Immature natural killer cell (primary cell): ENCODE results near the gene CEND1. TPM values are rescaled to one million over a fixed set of nuclear protein-coding genes. Genes with fewer than 3 reads are reported as not detected.

ENCODE experiments used
- DNase-seq, 3 donors: peaks; one replicate each; pipeline ENCODE4 v3.0.0; 2022; ENCODE audit warnings: mixed read lengths in 1 of 3
- H3K27ac Mint-ChIP-seq, 6 donors: one replicate each; pipeline ENCODE4 v1.8.0; 2020; ENCODE audit warnings: mixed read lengths in 6 of 6, mild to moderate bottlenecking in 5 of 6, inconsistent platforms in 4 of 6, moderate library complexity in 3 of 6
- H3K27me3 Mint-ChIP-seq, 3 donors: one replicate each; pipeline ENCODE4 v1.8.0; 2020 to 2021; ENCODE audit warnings: low read depth in 3 of 3, mild to moderate bottlenecking in 3 of 3, mixed read lengths in 3 of 3, moderate library complexity in 3 of 3, inconsistent platforms in 1 of 3
- H3K36me3 Mint-ChIP-seq, 3 donors: one replicate each; pipeline ENCODE4 v1.8.0; 2020; ENCODE audit warnings: mixed read lengths in 3 of 3, inconsistent platforms in 2 of 3, mild to moderate bottlenecking in 2 of 3
- H3K4me1 Mint-ChIP-seq, 2 donors: one replicate each; pipeline ENCODE4 v1.8.0; 2020; ENCODE audit warnings: inconsistent platforms in 2 of 2, mild to moderate bottlenecking in 2 of 2, mixed read lengths in 2 of 2, moderate library complexity in 1 of 2
- H3K4me3 Mint-ChIP-seq, 5 donors: one replicate each; pipeline ENCODE4 v1.8.0; 2020; ENCODE audit warnings: mild to moderate bottlenecking in 5 of 5, mixed read lengths in 5 of 5, inconsistent platforms in 3 of 5, moderate library complexity in 3 of 5
- H3K9me3 Mint-ChIP-seq, 6 donors: one replicate each; pipeline ENCODE4 v1.8.0; 2020; ENCODE audit warnings: mild to moderate bottlenecking in 6 of 6, mixed read lengths in 6 of 6, inconsistent platforms in 4 of 6, moderate library complexity in 3 of 6
- polyA plus RNA-seq, 3 donors: library from polyadenylated mRNA; unstranded; fragments of 300-500 nt; fragmentation: Illumina TruSeq; gene quantifications; one replicate each; pipeline ENCODE4 v1.2.3, GENCODE V29; 2021

The CEND1 gene
- polyA plus RNA-seq, 3 donors from 2014 or later, result not detected

GRCh38 chr11:813072-813455 is 23.2 kb upstream of the CEND1 start:
- no peaks in the 10 kb centered on the region for H3K36me3 Mint-ChIP-seq
- H3K4me1 Mint-ChIP-seq, result peaks cover 30 to 32% of the 10 kb centered on the region in 2 donors
- H3K27ac Mint-ChIP-seq, result no peak overlapping the region
- H3K9me3 Mint-ChIP-seq, result no peaks in the 10 kb centered on the region
- peaks cover 5 to 19% (median 9%) of the 10 kb centered on the region in 3 donors for H3K27me3 Mint-ChIP-seq
- H3K4me3 Mint-ChIP-seq, result no peak overlapping the region
- no peak for DNase-seq

- H3K4me1 Mint-ChIP-seq, result peaks cover 33 to 38% of the 10 kb centered on the region in 2 donors
- peak overlapping the region in 3 of 5 donors; percentile 14 to 98 (median 17) for H3K4me3 Mint-ChIP-seq
- H3K27ac Mint-ChIP-seq, result peak overlapping the region in 1 of 6 donors; percentile 91
- no peaks in the 10 kb centered on the region for H3K9me3 Mint-ChIP-seq
- H3K27me3 Mint-ChIP-seq, result peaks cover 5 to 22% (median 9%) of the 10 kb centered on the region in 3 donors
- no peaks in the 10 kb centered on the region for H3K36me3 Mint-ChIP-seq
- DNase-seq, result no peak
These were observed 22.5 kb upstream of the CEND1 start for GRCh38 chr11:812390-812789.

GRCh38 chr11:811446-812245 is 21.8 kb upstream of the CEND1 start:
- H3K4me1 Mint-ChIP-seq, result peaks cover 33 to 38% of the 10 kb centered on the region in 2 donors
- peak overlapping the region; percentile 81 to 98 (median 89) for H3K27ac Mint-ChIP-seq
- peak overlapping the region; percentile 59 to 98 (median 86) for H3K4me3 Mint-ChIP-seq
- no peaks in the 10 kb centered on the region for H3K9me3 Mint-ChIP-seq
- H3K36me3 Mint-ChIP-seq, result no peaks in the 10 kb centered on the region
- DNase-seq, result no peak
- H3K27me3 Mint-ChIP-seq, result peaks cover 5 to 22% (median 9%) of the 10 kb centered on the region in 3 donors

GRCh38 chr11:810040-810567 is 20.2 kb upstream of the CEND1 start:
- no peak for DNase-seq
- Mint-ChIP-seq H3K4me1 (peaks cover 33 to 38% of the 10 kb centered on the region in 2 donors), H3K27me3 (peaks cover 5 to 21% (median 9%) of the 10 kb centered on the region in 3 donors), H3K9me3 (no peaks in the 10 kb centered on the region), H3K27ac (peak overlapping the region; percentile 96 to 99 (median 98)), H3K36me3 (no peaks in the 10 kb centered on the region), H3K4me3 (peak overlapping the region; percentile 94 to 98 (median 95))

- Mint-ChIP-seq H3K36me3 (no peaks in the 10 kb centered on the region), H3K27me3 (peaks cover 5 to 21% (median 9%) of the 10 kb centered on the region in 3 donors), H3K4me1 (peaks cover 35 to 38% of the 10 kb centered on the region in 2 donors), H3K27ac (peak within 1 kb of the TSS; percentile 96 to 99 (median 98)), H3K4me3 (peak within 1 kb of the TSS; percentile 94 to 98 (median 95)), H3K9me3 (no peaks in the 10 kb centered on the region)
- DNase-seq, result peak; percentile 97
These were observed 19.6 kb upstream of the CEND1 start, which contains the start of gene RPLP2 for GRCh38 chr11:809287-810039. Gene RPLP2, plus strand, starts transcription at chr11:809967. Its CDS starts 268 bp downstream, at chr11:810235.

- H3K4me1 Mint-ChIP-seq, result peaks cover 37 to 38% of the 10 kb centered on the region in 2 donors
- H3K9me3 Mint-ChIP-seq, result no peaks in the 10 kb centered on the region
These were observed 18.8 kb upstream of the CEND1 start for GRCh38 chr11:808427-809286.

GRCh38 chr11:804599-804964 is 14.7 kb upstream of the CEND1 start:
- no peak for DNase-seq
- no peaks in the 10 kb centered on the region for H3K9me3 Mint-ChIP-seq
- H3K27ac Mint-ChIP-seq, result peak overlapping the region in 4 of 6 donors; percentile 40 to 69 (median 64)
- H3K4me3 Mint-ChIP-seq, result peak overlapping the region; percentile 72 to 82 (median 78)
- peaks cover 15 to 16% of the 10 kb centered on the region in 2 donors for H3K4me1 Mint-ChIP-seq
- peaks cover 2 to 11% (median 6%) of the 10 kb centered on the region in 3 donors for H3K27me3 Mint-ChIP-seq
- H3K36me3 Mint-ChIP-seq, result no peaks in the 10 kb centered on the region

More at GRCh38 chr11:808427-809286, 18.8 kb upstream of the CEND1 start:
- no peaks in the 10 kb centered on the region for H3K36me3 Mint-ChIP-seq
- DNase-seq, result no peak
- peak overlapping the region; percentile 96 to 99 (median 98) for H3K27ac Mint-ChIP-seq
- H3K4me3 Mint-ChIP-seq, result peak overlapping the region; percentile 94 to 98 (median 95)
- H3K27me3 Mint-ChIP-seq, result peaks cover 5 to 21% (median 9%) of the 10 kb centered on the region in 3 donors

GRCh38 chr11:803770-804598 is 14.1 kb upstream of the CEND1 start:
- peak overlapping the region; percentile 72 to 82 (median 78) for H3K4me3 Mint-ChIP-seq
- no peaks in the 10 kb centered on the region for H3K9me3 Mint-ChIP-seq
- H3K36me3 Mint-ChIP-seq, result no peaks in the 10 kb centered on the region
- H3K27ac Mint-ChIP-seq, result peak overlapping the region in 4 of 6 donors; percentile 40 to 69 (median 64)
- H3K4me1 Mint-ChIP-seq, result peaks cover 14% of the 10 kb centered on the region in 2 donors
- peaks cover 0 to 7% (median 2%) of the 10 kb centered on the region in 3 donors for H3K27me3 Mint-ChIP-seq
- no peak for DNase-seq

- H3K4me3 Mint-ChIP-seq, result peak overlapping the region in 1 of 5 donors; percentile 26
- H3K36me3 Mint-ChIP-seq, result no peaks in the 10 kb centered on the region
- no peak overlapping the region for H3K27ac Mint-ChIP-seq
- H3K9me3 Mint-ChIP-seq, result no peaks in the 10 kb centered on the region
- peaks cover 0 to 4% (median 2%) of the 10 kb centered on the region in 3 donors for H3K27me3 Mint-ChIP-seq
- DNase-seq, result no peak
- peaks cover 8% of the 10 kb centered on the region in 2 donors for H3K4me1 Mint-ChIP-seq
These were observed 13.5 kb upstream of the CEND1 start for GRCh38 chr11:803467-803742.

- Mint-ChIP-seq H3K4me1 (peaks cover 4 to 6% of the 10 kb centered on the region in 2 donors), H3K36me3 (no peaks in the 10 kb centered on the region), H3K27ac (no peak overlapping the region)
These were observed 13.0 kb upstream of the CEND1 start for GRCh38 chr11:802693-803466.

GRCh38 chr11:802018-802617 is 12.2 kb upstream of the CEND1 start:
- H3K36me3 Mint-ChIP-seq, result no peaks in the 10 kb centered on the region
- DNase-seq, result no peak
- no peak overlapping the region for H3K4me3 Mint-ChIP-seq
- no peak overlapping the region for H3K27ac Mint-ChIP-seq
- peaks cover 0 to 5% (median 4%) of the 10 kb centered on the region in 3 donors for H3K27me3 Mint-ChIP-seq
- H3K4me1 Mint-ChIP-seq, result peaks cover 0 to 6% of the 10 kb centered on the region in 2 donors
- no peaks in the 10 kb centered on the region for H3K9me3 Mint-ChIP-seq

More at GRCh38 chr11:802693-803466, 13.0 kb upstream of the CEND1 start:
- peaks cover 0 to 2% (median 2%) of the 10 kb centered on the region in 3 donors for H3K27me3 Mint-ChIP-seq
- H3K4me3 Mint-ChIP-seq, result peak overlapping the region in 1 of 5 donors; percentile 13
- no peak for DNase-seq
- H3K9me3 Mint-ChIP-seq, result no peaks in the 10 kb centered on the region
